ENCODE results near the gene COL9A2. TPM values are rescaled to one million over a fixed set of nuclear protein-coding genes. Genes with fewer than 3 reads are reported as not detected.

The COL9A2 gene
- 0.59 and 0.73 TPM in 2 replicates for total RNA-seq

DNA sequence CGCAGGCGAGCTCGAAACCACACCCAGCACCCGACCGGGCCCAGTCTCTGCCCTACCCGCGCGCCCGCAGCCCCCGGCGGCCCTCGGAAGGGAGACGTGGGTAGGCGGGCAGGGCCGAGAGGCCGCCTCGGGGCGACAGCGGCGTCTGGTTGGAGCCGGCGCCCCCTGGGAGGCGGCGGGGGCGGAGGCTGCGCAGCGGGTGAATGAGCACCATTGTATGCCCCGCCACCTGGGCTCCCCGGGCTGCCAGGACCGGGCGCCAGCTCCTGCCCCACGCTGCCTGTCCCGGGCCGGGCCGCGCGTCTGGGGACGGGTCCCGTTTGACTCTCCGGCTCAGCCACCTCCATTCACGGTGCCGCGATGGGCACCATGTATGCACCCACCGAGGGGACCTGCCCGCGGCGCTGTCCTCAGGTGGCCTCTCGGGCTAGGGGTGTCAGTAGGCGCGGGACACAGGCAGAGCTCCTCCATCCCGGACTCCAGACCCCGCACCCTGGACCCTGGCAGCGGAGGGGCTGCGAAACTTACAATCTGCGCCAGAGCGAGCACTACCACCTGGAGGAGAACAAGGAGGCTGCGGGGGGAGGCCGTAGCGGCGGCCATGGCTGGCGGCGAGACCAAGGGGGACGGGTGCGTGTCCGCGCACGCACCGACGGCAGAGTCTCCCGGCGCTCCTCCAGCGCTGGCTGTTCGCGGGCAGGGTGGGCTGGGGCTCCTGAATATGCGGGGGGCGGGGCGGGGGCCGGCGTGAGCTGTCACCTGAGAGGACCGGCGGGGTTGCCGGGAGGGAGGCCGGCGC lies at the start of gene COL9A2:
TSS of gene COL9A2 (minus strand) at position 692 of the 799 bp plus-strand sequence. CDS start at position 603, 89 bp downstream.

DNA sequence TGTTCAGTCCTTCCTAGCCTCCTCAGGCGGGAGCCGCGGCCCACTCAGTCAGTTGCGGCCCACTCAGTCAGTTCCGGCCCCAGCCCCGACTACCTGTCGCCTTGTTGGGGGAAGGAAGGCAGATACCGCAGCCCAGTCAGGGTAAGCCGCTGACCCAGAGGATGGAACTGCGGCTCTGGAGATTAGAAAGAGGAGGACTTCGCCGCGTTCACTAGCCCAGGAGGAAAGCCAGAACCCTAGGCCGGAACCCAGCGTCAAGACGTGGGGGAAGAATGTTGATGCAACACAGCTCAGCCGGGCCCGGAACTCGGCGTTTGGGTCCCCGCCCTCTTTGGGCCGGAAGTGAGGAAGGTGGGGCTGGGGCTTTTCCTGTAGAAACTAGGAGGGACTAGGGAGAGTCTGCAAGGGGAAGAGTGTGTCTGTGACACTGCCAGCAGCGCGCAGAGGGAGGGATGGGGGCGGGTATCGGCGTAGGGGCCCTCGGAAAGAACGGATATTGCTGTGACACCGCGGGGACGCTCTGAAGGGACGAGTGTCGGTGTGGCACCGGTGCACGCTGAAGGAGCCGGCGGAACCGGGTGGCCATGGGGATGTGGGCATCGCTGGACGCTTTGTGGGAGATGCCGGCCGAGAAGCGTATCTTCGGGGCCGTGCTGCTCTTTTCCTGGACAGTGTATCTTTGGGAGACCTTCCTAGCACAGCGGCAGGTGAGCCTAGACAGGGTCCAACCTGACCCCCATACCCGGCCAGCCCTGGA lies 59.2 kb downstream of the COL9A2 start, which contains the start of gene ZMPSTE24:
TSS of gene ZMPSTE24 (plus strand) at position 549 of the 757 bp plus-strand sequence. CDS start at position 585, 36 bp downstream.

Other genes starting within 250 kb of the COL9A2 start
- gene PPT1, start 220.0 kb downstream of the COL9A2 start, total RNA-seq: 42.3 and 54.3 TPM in 2 replicates
- 17.3 and 23.5 TPM in 2 replicates for gene RLF, start 155.9 kb downstream of the COL9A2 start, total RNA-seq
- gene TMCO2, start 69.3 kb downstream of the COL9A2 start, total RNA-seq: not detected in 2 replicates
- 47.8 and 56.5 TPM in 2 replicates for gene ZMPSTE24, start 59.0 kb downstream of the COL9A2 start, total RNA-seq
- gene SMAP2, start 56.4 kb upstream of the COL9A2 start, total RNA-seq: 21.7 and 40.1 TPM in 2 replicates
- gene ZFP69B, start 133.2 kb upstream of the COL9A2 start, total RNA-seq: 2.9 and 4.9 TPM in 2 replicates
- gene ZFP69, start 160.0 kb upstream of the COL9A2 start, total RNA-seq: 4.1 and 4.4 TPM in 2 replicates
- 5.9 and 6.6 TPM in 2 replicates for gene EXO5, start 191.5 kb upstream of the COL9A2 start, total RNA-seq
- gene ZNF684, start 214.4 kb upstream of the COL9A2 start, total RNA-seq: 2.7 and 3.3 TPM in 2 replicates